ENCODE results near the gene FIGNL1.

GRCh38 chr7:50431722-50432305 lies 18.3 kb downstream of the FIGNL1 start:
- no peak for TF ChIP-seq EP300 (IDR thresholded peaks at IDR 0.05)
- no peak for TF ChIP-seq CTCF (IDR thresholded peaks at IDR 0.05)

Data from esophagus muscularis mucosa (tissue), 3 donors.